Right kidney (tissue), 1 donor: ENCODE results near the gene SLC47A1.
"Not testable (repeated sequence)": the region's sequence is repeated elsewhere in the genome, so short reads cannot be mapped to it uniquely, and the experiment has no call there.

ENCODE experiments used
- DNase-seq: peaks from one replicate; pipeline ENCODE4 v3.0.0-alpha.2; 2016

SLC47A1 gene

GRCh38 chr17:19520641-19521040 is 13.0 kb upstream of the SLC47A1 start:
- DNase-seq, result no peak

- DNase-seq, result no peak
These were observed 10.0 kb upstream of the SLC47A1 start for GRCh38 chr17:19523690-19524089.

- not testable (repeated sequence) for DNase-seq
These were observed 6.7 kb upstream of the SLC47A1 start for GRCh38 chr17:19526950-19527349.

- DNase-seq, result no peak
These were observed 1.7 kb upstream of the SLC47A1 start for GRCh38 chr17:19531780-19532501.

GRCh38 chr17:19533036-19533717 is 477 bp upstream of the SLC47A1 start:
- peak; percentile 59 for DNase-seq

- no peak for DNase-seq
These were observed 1.0 kb downstream of the SLC47A1 start for GRCh38 chr17:19534562-19535149.

- DNase-seq, result no peak
These were observed 3.5 kb downstream of the SLC47A1 start for GRCh38 chr17:19537111-19537510.

GRCh38 chr17:19538095-19539039 is 4.7 kb downstream of the SLC47A1 start:
- DNase-seq, result no peak

GRCh38 chr17:19539040-19539399 is 5.4 kb downstream of the SLC47A1 start:
- DNase-seq, result no peak

GRCh38 chr17:19539841-19540311 is 6.2 kb downstream of the SLC47A1 start:
- DNase-seq, result no peak

GRCh38 chr17:19540706-19541370 is 7.2 kb downstream of the SLC47A1 start:
- no peak for DNase-seq

- no peak for DNase-seq
These were observed 7.8 kb downstream of the SLC47A1 start for GRCh38 chr17:19541445-19541844.

- DNase-seq, result no peak
These were observed 8.6 kb downstream of the SLC47A1 start for GRCh38 chr17:19542247-19542646.

GRCh38 chr17:19544366-19544765 is 10.7 kb downstream of the SLC47A1 start:
- DNase-seq, result no peak

GRCh38 chr17:19546289-19547065 is 12.8 kb downstream of the SLC47A1 start:
- DNase-seq, result no peak

- no peak for DNase-seq
These were observed 16.3 kb downstream of the SLC47A1 start for GRCh38 chr17:19549746-19550623.

- DNase-seq, result no peak
These were observed 17.5 kb downstream of the SLC47A1 start for GRCh38 chr17:19551165-19551564.

- no peak for DNase-seq
These were observed 18.0 kb downstream of the SLC47A1 start for GRCh38 chr17:19551591-19552148.

GRCh38 chr17:19553036-19553435 is 19.4 kb downstream of the SLC47A1 start:
- DNase-seq, result no peak

GRCh38 chr17:19554393-19554792 is 20.7 kb downstream of the SLC47A1 start:
- no peak for DNase-seq
